ENCODE data around the gene CD2AP.
"Not testable (repeated sequence)": the region's sequence is repeated elsewhere in the genome, so short reads cannot be mapped to it uniquely, and the experiment has no call there.

Gene CD2AP

GRCh38 chr6:47647626-47648025 is 170.0 kb downstream of the CD2AP start:
- not testable (repeated sequence) for DNase-seq

- no peak for DNase-seq
These were observed 170.4 kb downstream of the CD2AP start for GRCh38 chr6:47648031-47648430.

DNA sequence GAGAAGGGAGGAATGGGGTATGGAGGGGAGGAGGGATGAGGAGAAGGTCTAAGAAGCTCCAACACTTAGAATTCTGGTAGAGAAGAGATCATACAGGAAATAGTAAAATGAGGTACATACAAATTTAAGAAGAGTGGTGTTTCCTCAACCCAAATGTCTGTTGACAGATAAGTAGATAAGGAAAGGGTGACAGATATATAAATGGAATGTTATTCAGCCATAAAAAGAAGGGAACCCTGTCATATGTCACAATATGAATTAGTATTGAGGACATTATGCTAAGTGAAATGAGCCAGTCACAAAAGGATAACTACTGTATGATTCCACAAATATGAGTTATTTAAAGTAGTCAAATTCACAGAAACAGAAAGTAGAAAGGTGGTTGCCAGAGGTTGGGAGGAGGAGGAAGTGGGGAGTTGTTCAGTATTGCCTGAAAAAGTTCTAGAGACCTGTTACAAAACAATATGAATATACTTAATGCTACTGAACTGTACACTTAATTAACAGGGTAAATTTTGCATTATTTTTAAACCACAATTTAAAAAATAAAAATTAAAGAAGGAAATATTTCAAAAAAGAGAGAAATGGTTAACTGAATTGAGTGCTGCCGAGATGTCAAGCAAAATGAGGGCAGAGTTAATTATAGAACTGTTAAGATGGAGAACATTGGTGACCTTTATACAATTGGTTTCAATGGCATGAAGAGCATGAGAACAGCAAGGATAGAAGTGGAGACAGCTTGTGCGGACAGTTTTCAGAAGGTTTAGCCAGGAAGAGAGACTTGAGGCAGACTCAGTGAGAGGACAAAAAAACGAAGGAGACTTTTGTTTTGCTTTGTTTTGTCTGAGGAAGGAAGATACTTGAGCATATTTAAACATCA is 173.2 kb downstream of the CD2AP start:
- DNase-seq: no peak

DNA sequence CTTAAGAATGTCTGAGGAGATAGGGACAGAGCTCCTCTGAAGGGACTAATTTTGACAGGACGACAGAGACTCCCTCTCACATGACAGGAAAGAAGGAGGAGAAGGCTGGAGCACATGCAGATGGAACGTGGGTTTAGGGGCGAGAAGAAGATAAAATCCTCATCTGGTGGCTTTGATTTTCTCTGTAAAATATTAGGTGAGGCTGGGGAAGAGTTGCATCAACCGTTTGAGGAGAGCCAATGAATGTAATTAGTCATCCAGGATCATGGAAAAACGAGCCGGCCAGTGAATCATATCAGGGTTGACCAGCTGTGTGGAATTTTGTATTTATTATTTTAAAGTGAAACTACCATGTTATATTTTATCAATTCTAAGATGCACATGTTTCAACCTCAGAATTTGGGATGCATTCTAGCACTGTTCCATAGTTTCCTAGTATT is 173.9 kb downstream of the CD2AP start:
- DNase-seq: no peak

GRCh38 chr6:47653706-47654105 is 176.1 kb downstream of the CD2AP start:
- DNase-seq: no peak

- no peak for DNase-seq
These were observed 176.7 kb downstream of the CD2AP start for GRCh38 chr6:47654255-47654654.

DNA sequence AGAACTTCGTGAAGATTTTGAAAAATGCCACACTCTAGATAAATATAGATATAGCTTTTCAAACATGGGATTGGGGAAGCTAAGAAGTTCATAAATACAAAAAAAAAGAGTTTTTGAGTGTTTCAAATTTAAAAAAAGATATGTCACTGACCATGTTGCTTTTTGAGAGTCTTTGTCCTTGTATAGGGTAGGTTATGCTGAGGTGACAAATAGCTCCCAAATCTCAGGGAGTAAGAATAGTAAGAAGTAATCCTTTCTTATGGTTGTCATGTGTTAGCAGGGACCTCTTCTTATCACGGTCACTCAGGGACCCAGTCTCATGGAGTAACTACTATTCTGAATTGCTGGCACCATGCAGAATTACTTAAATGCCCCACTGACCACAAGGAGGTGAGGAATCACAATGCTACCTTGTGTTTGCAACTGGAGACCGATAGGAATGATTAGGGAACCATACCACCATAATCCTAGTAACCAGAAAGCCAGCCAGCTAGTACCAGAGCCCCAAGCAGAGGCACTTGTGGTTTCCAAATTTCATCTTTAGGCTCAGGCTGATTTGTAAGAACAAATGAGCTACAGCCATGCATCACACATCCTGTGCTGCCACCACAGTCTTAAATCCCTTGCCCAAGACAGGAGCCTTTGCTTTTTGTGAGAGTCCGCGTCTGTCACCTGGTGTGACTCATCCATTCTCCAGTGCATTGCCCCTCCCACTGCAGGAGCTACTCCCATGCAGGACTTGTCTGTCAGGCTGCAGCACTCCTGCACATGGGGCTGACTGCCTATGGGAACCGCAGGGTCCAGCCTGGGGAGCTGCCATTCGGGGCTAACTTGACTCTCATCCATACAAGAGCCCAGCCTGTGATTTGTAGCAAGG is 178.4 kb downstream of the CD2AP start:
- no peak for DNase-seq

DNA sequence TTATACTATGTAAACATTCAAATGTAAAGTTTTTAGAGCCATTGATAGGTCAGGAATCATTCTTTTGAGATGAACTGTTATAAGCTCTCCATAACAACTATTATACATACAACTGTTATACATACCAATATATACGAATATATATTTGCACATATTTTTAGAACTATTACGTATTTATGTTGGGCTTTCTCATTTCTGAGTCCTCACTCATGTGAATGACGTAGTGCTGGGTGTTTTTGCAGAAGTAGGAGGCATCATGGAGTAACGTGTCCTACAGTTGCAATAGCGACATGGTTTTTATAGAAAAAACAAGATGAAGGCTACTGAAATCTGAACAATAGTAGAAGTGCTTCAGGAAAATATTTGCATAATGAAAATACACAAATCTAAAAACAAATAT is 184.4 kb downstream of the CD2AP start:
- DNase-seq: no peak

DNA sequence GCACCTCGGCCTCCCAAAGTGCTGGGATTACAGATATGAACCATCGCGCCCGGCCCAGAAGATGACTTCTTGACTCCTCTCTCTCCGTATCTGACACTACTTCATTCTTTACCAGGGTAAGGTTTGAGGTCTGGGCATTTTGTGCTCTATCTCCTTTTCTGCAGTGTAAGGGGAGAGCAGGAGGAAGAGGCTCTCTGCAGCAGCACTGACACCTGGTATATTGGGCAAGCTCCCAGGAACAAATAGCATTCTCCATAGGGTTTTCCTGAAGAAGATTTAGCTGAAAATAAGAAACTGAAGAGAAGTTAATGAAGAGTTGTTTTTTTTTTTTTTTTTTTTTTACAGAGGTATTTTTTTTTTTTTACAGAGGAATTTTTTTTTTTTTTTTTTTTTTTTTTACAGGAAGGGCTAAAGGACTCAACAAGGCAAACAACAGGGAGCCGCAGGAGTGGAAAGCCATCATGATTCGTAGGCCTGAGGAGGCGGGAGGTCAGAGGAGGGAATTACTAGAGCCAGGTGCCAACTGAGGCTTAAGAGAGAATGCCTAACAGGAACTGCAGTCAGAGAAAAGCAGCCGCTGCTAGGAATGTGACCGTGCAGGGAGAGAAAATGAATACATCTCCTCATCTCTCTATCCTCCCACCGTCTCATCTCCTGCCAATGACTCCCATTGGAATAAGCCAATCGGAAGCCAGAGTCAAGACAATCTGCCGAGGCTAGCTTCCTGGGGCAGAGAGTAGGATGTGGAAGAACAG is 186.1 kb downstream of the CD2AP start:
- no peak for DNase-seq

- no peak for DNase-seq
These were observed 187.5 kb downstream of the CD2AP start for GRCh38 chr6:47665112-47665511.

DNA sequence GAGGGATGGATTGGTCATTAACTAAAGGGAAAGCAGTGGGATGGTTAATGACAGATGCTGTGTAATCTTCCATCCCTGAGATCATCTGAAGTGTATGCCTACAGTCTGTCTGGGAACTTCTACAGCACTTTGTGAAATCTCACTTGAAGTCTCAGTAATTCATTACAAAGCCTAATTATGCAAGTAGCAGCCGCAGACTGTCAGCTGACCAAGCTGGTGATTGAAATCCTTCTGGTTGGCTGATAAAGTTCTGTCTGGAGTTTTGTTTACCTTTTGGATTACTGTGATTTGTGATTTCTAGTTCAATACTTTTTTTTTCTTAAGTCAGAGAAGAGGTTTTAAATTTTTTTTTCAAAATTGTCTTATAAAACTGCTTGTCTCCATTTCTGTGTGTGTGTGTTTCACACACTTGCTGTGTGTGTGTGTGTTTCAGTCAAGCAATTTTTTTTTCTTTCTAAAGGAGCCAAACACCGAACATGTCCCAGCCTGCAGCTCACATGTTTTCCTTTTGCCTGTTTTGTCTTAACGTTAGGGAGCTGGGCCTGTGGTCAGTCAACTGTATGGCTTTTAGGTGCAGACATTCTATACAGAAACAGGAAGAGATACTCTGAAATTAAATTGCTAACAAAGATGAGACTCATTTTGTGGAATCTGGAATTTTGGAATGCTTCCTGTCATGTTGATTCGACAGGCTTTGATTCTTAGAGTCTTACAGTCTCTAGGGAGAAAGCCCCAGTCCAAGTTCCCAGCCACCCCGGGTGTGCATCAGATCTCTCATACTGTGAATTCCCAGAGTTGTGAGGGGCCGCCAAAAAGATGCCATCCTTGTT is 192.3 kb downstream of the CD2AP start:
- no peak for DNase-seq

GRCh38 chr6:47670851-47671250 is 193.3 kb downstream of the CD2AP start:
- no peak for DNase-seq

DNA sequence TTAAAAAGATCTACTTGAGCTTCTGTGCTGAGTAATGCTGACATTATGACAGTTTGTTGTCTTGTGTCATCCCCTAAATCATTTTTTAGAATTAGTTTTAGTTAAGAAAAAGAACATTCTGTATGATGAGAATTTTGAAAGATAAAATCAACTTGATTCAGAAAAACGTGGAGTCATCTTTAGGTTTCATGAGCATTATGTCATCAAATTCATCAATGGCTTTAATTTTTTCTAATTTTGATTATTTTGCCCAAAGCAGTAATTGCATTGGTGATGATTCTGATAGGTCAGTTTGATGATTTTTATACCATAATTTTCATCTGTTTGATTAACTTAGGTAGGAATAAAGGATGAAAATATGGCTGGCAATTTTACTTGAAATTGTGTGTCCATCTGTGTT is 194.2 kb downstream of the CD2AP start:
- DNase-seq: no peak

GRCh38 chr6:47672816-47673215 is 195.2 kb downstream of the CD2AP start:
- DNase-seq: no peak

DNA sequence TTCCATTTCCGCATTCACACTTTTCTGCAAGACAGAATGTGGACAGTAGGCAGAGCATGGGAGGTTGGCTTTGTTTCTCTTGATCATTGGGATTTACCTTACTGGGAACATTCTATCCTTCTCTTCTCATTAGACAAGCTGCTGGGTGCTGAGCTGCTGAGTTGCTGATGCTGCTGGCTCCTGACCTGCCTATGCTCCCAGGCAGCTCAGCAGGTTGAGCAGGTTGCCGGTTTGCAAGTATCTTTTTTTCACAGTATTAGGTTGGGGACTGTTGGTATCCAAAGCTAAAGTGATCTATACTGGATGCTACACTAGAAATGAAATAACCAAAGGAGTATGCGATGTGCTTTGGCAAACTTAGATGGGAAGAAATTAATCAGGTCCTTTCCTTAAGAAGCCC is 197.1 kb downstream of the CD2AP start:
- no peak for DNase-seq

All from hippocampal formation (tissue), 2 donors.